ENCODE data around the gene CADM2.

Gene CADM2

GRCh38 chr3:84961011-84961410 is 2.2 kb downstream of the CADM2 start:
- peaks cover 0 to 6% (median 0%) of the 10 kb centered on the region in 11 experiments; a peak in 4 of 22 replicates for H4K20me1 ChIP-seq
- peak overlapping the region in 1 of 10 experiments; percentile 59; a peak in 1 of 20 replicates for H3K4me3 ChIP-seq
- no peaks in the 10 kb centered on the region for H3K9me3 ChIP-seq (replicated peaks in 1 of 11)
- no peak overlapping the region for H3K27ac ChIP-seq
- peaks cover 9 to 24% (median 18%) of the 10 kb centered on the region in 10 experiments; a peak in 17 of 20 replicates for H3K4me1 ChIP-seq
- H3K9ac ChIP-seq: no peak overlapping the region
- peaks cover 20 to 28% (median 25%) of the 10 kb centered on the region in 11 experiments for H3K27me3 ChIP-seq
- peak overlapping the region in 5 of 11 experiments; percentile 92 to 97 (median 95); a peak in 9 of 22 replicates for H3K4me2 ChIP-seq
- TF ChIP-seq Cebpa-rat (IDR thresholded peaks at IDR 0.05): no peak
- no peaks in the 10 kb centered on the region for H3K36me3 ChIP-seq

GRCh38 chr3:84961521-84962255 is 2.9 kb downstream of the CADM2 start:
- peaks cover 0 to 6% (median 0%) of the 10 kb centered on the region in 11 experiments; a peak in 4 of 22 replicates for H4K20me1 ChIP-seq
- no peak overlapping the region for H3K27ac ChIP-seq
- H3K9me3 ChIP-seq (replicated peaks in 1 of 11): no peaks in the 10 kb centered on the region
- H3K9ac ChIP-seq: no peak overlapping the region
- peak overlapping the region in 5 of 11 experiments; percentile 92 to 97 (median 95); a peak in 5 of 22 replicates for H3K4me2 ChIP-seq
- no peaks in the 10 kb centered on the region for H3K36me3 ChIP-seq
- H3K4me1 ChIP-seq: peaks cover 9 to 24% (median 18%) of the 10 kb centered on the region in 10 experiments; a peak in 18 of 20 replicates
- TF ChIP-seq Cebpa-rat (IDR thresholded peaks at IDR 0.05): no peak
- peaks cover 20 to 28% (median 25%) of the 10 kb centered on the region in 11 experiments for H3K27me3 ChIP-seq
- no peak overlapping the region for H3K4me3 ChIP-seq

- H3K27ac ChIP-seq: no peak overlapping the region
- no peak overlapping the region for H3K9ac ChIP-seq
- H3K4me3 ChIP-seq: no peak overlapping the region
- no peak for TF ChIP-seq Cebpa-rat (IDR thresholded peaks at IDR 0.05)
- no peaks in the 10 kb centered on the region for H3K9me3 ChIP-seq (replicated peaks in 1 of 11)
- H3K27me3 ChIP-seq: peaks cover 20 to 28% (median 25%) of the 10 kb centered on the region in 11 experiments
- H4K20me1 ChIP-seq: peaks cover 0 to 6% (median 0%) of the 10 kb centered on the region in 11 experiments; a peak in 4 of 22 replicates
- no peaks in the 10 kb centered on the region for H3K36me3 ChIP-seq
- H3K4me1 ChIP-seq: peaks cover 9 to 28% (median 18%) of the 10 kb centered on the region in 10 experiments; a peak in 18 of 20 replicates
- H3K4me2 ChIP-seq: no peak overlapping the region
These were observed 3.6 kb downstream of the CADM2 start for GRCh38 chr3:84962415-84962814.

GRCh38 chr3:84963137-84963536 is 4.3 kb downstream of the CADM2 start:
- no peaks in the 10 kb centered on the region for H3K9me3 ChIP-seq (replicated peaks in 1 of 11)
- no peak overlapping the region for H3K27ac ChIP-seq
- no peak overlapping the region for H3K4me3 ChIP-seq
- peaks cover 8 to 35% (median 19%) of the 10 kb centered on the region in 10 experiments; a peak in 18 of 20 replicates for H3K4me1 ChIP-seq
- no peak for TF ChIP-seq Cebpa-rat (IDR thresholded peaks at IDR 0.05)
- H3K9ac ChIP-seq: no peak overlapping the region
- peaks cover 20 to 28% (median 25%) of the 10 kb centered on the region in 11 experiments for H3K27me3 ChIP-seq
- no peak overlapping the region for H3K4me2 ChIP-seq
- no peaks in the 10 kb centered on the region for H3K36me3 ChIP-seq
- peaks cover 0 to 6% (median 0%) of the 10 kb centered on the region in 11 experiments; a peak in 4 of 22 replicates for H4K20me1 ChIP-seq

- Histone ChIP-seq H3K27ac (no peak overlapping the region), H3K36me3 (no peaks in the 10 kb centered on the region)
These were observed 6.4 kb downstream of the CADM2 start for GRCh38 chr3:84965141-84965540.

GRCh38 chr3:84967767-84968581 is 9.2 kb downstream of the CADM2 start:
- Histone ChIP-seq H3K4me1 (peaks cover 0 to 28% (median 0%) of the 10 kb centered on the region in 10 experiments; a peak in 5 of 20 replicates), H3K27ac (no peak overlapping the region)
- TF ChIP-seq Cebpa-rat (IDR thresholded peaks at IDR 0.05): no peak

More at GRCh38 chr3:84965141-84965540, 6.4 kb downstream of the CADM2 start:
- no peak overlapping the region for H3K4me2 ChIP-seq
- H3K9ac ChIP-seq: no peak overlapping the region
- H3K4me1 ChIP-seq: peaks cover under 1 to 28% (median 6%) of the 10 kb centered on the region in 10 experiments; a peak in 13 of 20 replicates
- H3K4me3 ChIP-seq: no peak overlapping the region
- H4K20me1 ChIP-seq: no peaks in the 10 kb centered on the region; a peak in 1 of 22 replicates
- no peaks in the 10 kb centered on the region for H3K9me3 ChIP-seq (replicated peaks in 1 of 11)
- H3K27me3 ChIP-seq: peaks cover 10 to 16% (median 13%) of the 10 kb centered on the region in 11 experiments
- no peak for TF ChIP-seq Cebpa-rat (IDR thresholded peaks at IDR 0.05)

GRCh38 chr3:84968701-84969235 is 10.0 kb downstream of the CADM2 start:
- Histone ChIP-seq H3K27ac (no peak overlapping the region), H3K4me3 (no peak overlapping the region), H3K4me1 (peaks cover 0 to 28% (median 0%) of the 10 kb centered on the region in 10 experiments; a peak in 5 of 20 replicates), H4K20me1 (no peaks in the 10 kb centered on the region), H3K4me2 (no peak overlapping the region), H3K9ac (no peak overlapping the region), H3K9me3 (replicated peaks in 1 of 11) (no peaks in the 10 kb centered on the region), H3K27me3 (no peaks in the 10 kb centered on the region), H3K36me3 (no peaks in the 10 kb centered on the region)
- no peak for TF ChIP-seq Cebpa-rat (IDR thresholded peaks at IDR 0.05)

More at GRCh38 chr3:84967767-84968581, 9.2 kb downstream of the CADM2 start:
- Histone ChIP-seq H3K9ac (no peak overlapping the region), H3K4me3 (no peak overlapping the region), H3K4me2 (peak overlapping the region in 2 of 11 experiments; percentile 4 to 30; a peak in 1 of 22 replicates), H3K36me3 (no peaks in the 10 kb centered on the region), H4K20me1 (no peaks in the 10 kb centered on the region), H3K27me3 (no peaks in the 10 kb centered on the region), H3K9me3 (replicated peaks in 1 of 11) (no peaks in the 10 kb centered on the region)

GRCh38 chr3:84974347-84974746 is 15.6 kb downstream of the CADM2 start:
- Histone ChIP-seq H3K27me3 (no peaks in the 10 kb centered on the region), H3K4me1 (no peaks in the 10 kb centered on the region)

More at GRCh38 chr3:84974347-84974746, 15.6 kb downstream of the CADM2 start:
- Histone ChIP-seq H3K4me3 (no peak overlapping the region), H3K27ac (no peak overlapping the region), H3K4me2 (no peak overlapping the region), H3K9me3 (replicated peaks in 1 of 11) (no peaks in the 10 kb centered on the region), H3K36me3 (no peaks in the 10 kb centered on the region), H3K9ac (no peak overlapping the region), H4K20me1 (no peaks in the 10 kb centered on the region)
- TF ChIP-seq Cebpa-rat (IDR thresholded peaks at IDR 0.05): no peak

Data from BLaER1 treated with 17β-estradiol and CSF1 and Interleukin-3, amounts not matched to agents 10 nM and 100 nM (cell line).